Measurements from ENCODE around the gene ATP5IF1.

ATP5IF1 gene

GRCh38 chr1:28235755-28236655 is at the start of gene ATP5IF1:
Gene ATP5IF1 (plus strand): TSS chr1:28236124. CDS start chr1:28236184, 60 bp downstream.
- DNase-seq (ENCODE audit: low spot score) = peak; percentile 98

GRCh38 chr1:28190337-28190979 is 45.5 kb upstream of the ATP5IF1 start:
- no peak for DNase-seq (ENCODE audit: low spot score)

- no peak for DNase-seq (ENCODE audit: low spot score)
Measured at GRCh38 chr1:28190996-28191645, 44.8 kb upstream of the ATP5IF1 start.

GRCh38 chr1:28193701-28194161 is 42.2 kb upstream of the ATP5IF1 start:
- no peak for DNase-seq (ENCODE audit: low spot score)

- no peak for DNase-seq (ENCODE audit: low spot score)
Measured at GRCh38 chr1:28194326-28195035, 41.4 kb upstream of the ATP5IF1 start.

- no peak for DNase-seq (ENCODE audit: low spot score)
Measured at GRCh38 chr1:28195780-28196179, 40.1 kb upstream of the ATP5IF1 start.

GRCh38 chr1:28196330-28196729 is 39.6 kb upstream of the ATP5IF1 start:
- DNase-seq (ENCODE audit: low spot score) = no peak

- no peak for DNase-seq (ENCODE audit: low spot score)
Measured at GRCh38 chr1:28197682-28198415, 38.1 kb upstream of the ATP5IF1 start.

- DNase-seq (ENCODE audit: low spot score) = peak; percentile 96
Measured at GRCh38 chr1:28199328-28200233, 36.3 kb upstream of the ATP5IF1 start.

- no peak for DNase-seq (ENCODE audit: low spot score)
Measured at GRCh38 chr1:28200234-28200873, 35.6 kb upstream of the ATP5IF1 start.

GRCh38 chr1:28205243-28205642 is 30.7 kb upstream of the ATP5IF1 start:
- DNase-seq (ENCODE audit: low spot score) = no peak

- peak; percentile 68 for DNase-seq (ENCODE audit: low spot score)
Measured at GRCh38 chr1:28208818-28209441, 27.0 kb upstream of the ATP5IF1 start.

- DNase-seq (ENCODE audit: low spot score) = no peak
Measured at GRCh38 chr1:28209700-28210099, 26.2 kb upstream of the ATP5IF1 start.

GRCh38 chr1:28213315-28213714 is 22.6 kb upstream of the ATP5IF1 start:
- DNase-seq (ENCODE audit: low spot score) = no peak

GRCh38 chr1:28229089-28229488 is 6.8 kb upstream of the ATP5IF1 start:
- no peak for DNase-seq (ENCODE audit: low spot score)

GRCh38 chr1:28229996-28230395 is 5.9 kb upstream of the ATP5IF1 start:
- no peak for DNase-seq (ENCODE audit: low spot score)

- peak; percentile 93 for DNase-seq (ENCODE audit: low spot score)
Measured at GRCh38 chr1:28232558-28233263, 3.2 kb upstream of the ATP5IF1 start, which contains the start of gene DNAJC8. Gene DNAJC8 (minus strand): TSS chr1:28233029. CDS start chr1:28232998, 31 bp downstream.

- DNase-seq (ENCODE audit: low spot score) = no peak
Measured at GRCh38 chr1:28233264-28233606, 2.7 kb upstream of the ATP5IF1 start.

Data from activated CD4-positive, alpha-beta T cell treated with anti-CD3 and anti-CD28 coated beads, Interleukin-2, Interleukin-4, amounts not matched to agents 100 ng/mL and 50 ng/mL, durations not matched to agents 16 hours and 8 hours (primary cell).